Melanocyte of skin (primary cell): ENCODE data around the gene MAGEA12. TPM values are rescaled to one million over a fixed set of nuclear protein-coding genes. Genes with fewer than 3 reads are reported as not detected.

Experiments
- total RNA-seq, 2 donors: library from RNA; depleted of rRNA; stranded (reverse); fragments of >200 nt; gene quantifications; 2 replicates each; pipeline ENCODE4 v1.2.3, GENCODE V29; 2012

MAGEA12 gene
- total RNA-seq = not detected

GRCh38 chrX:152733261-152733975, at the start of gene MAGEA12, which contains the start of gene CSAG1:
Gene MAGEA12, plus strand, starts transcription at chrX:152733757. Its CDS starts 2,405 bp downstream, at chrX:152736162.
Gene CSAG1, minus strand, starts transcription at chrX:152733721. Its CDS starts 1,261 bp downstream, at chrX:152732460.

GRCh38 chrX:152697952-152698931, 35.3 kb upstream of the MAGEA12 start, which contains the start of gene MAGEA3:
Gene MAGEA3, plus strand, starts transcription at chrX:152698794. Its CDS starts 2,039 bp downstream, at chrX:152700833.

GRCh38 chrX:152709173-152709572, 24.4 kb upstream of the MAGEA12 start, which contains the start of gene CSAG2:
Gene CSAG2, minus strand, starts transcription at chrX:152709273. Its CDS starts 161 bp downstream, at chrX:152709112.

GRCh38 chrX:152713815-152714787, 19.5 kb upstream of the MAGEA12 start, which contains the start of gene MAGEA2B:
Gene MAGEA2B, plus strand, starts transcription at chrX:152714628. Its CDS starts 2,479 bp downstream, at chrX:152717107.

GRCh38 chrX:152753686-152754650, 20.4 kb downstream of the MAGEA12 start, which contains the start of gene MAGEA2:
Gene MAGEA2, minus strand, starts transcription at chrX:152753842. Its CDS starts 2,479 bp downstream, at chrX:152751363.

GRCh38 chrX:152758918-152759317, 25.4 kb downstream of the MAGEA12 start, which contains the start of gene CSAG3:
Gene CSAG3, plus strand, starts transcription at chrX:152759218.

GRCh38 chrX:152769549-152770289, 36.2 kb downstream of the MAGEA12 start, which contains the start of gene MAGEA6:
Gene MAGEA6, minus strand, starts transcription at chrX:152769689. Its CDS starts 2,039 bp downstream, at chrX:152767650.

Other genes with a start within 250 kb of the MAGEA12 start
- not detected for gene GABRQ, start 95.9 kb upstream of the MAGEA12 start, total RNA-seq
- gene MAGEA3, start 35.0 kb upstream of the MAGEA12 start, total RNA-seq = not detected
- not detected for gene CSAG2, start 24.5 kb upstream of the MAGEA12 start, total RNA-seq
- not detected for gene MAGEA2B, start 19.1 kb upstream of the MAGEA12 start, total RNA-seq
- not detected for gene CSAG1, start within 50 bp of the MAGEA12 start, total RNA-seq
- not detected for gene MAGEA2, start 20.1 kb downstream of the MAGEA12 start, total RNA-seq
- gene CSAG3, start 25.5 kb downstream of the MAGEA12 start, total RNA-seq = not detected
- gene MAGEA6, start 35.9 kb downstream of the MAGEA12 start, total RNA-seq = not detected
- gene CETN2, start 97.0 kb downstream of the MAGEA12 start, total RNA-seq = 10 to 100 TPM; 22.0 to 25.1 TPM
- gene NSDHL, start 97.3 kb downstream of the MAGEA12 start, total RNA-seq = 10 to 100 TPM; 16.5 to 24.3 TPM
- 1 to 10 TPM in 1 of 2 donors, under 1 TPM in 1; 0.33 to 1.0 TPM for gene ZNF185, start 164.3 kb downstream of the MAGEA12 start, total RNA-seq